Ishikawa (cell line): ENCODE results near the gene RNF223.

Source experiments
- CEBPB ChIP-seq: IDR thresholded peaks from 2 replicates; pipeline ENCODE4 v1.6.1; 2012
- CREB1 ChIP-seq: IDR thresholded peaks from 2 replicates; pipeline ENCODE4 v1.6.1; 2012; ENCODE audit warnings: low read depth
- EGR1 ChIP-seq: IDR thresholded peaks from 2 replicates; pipeline ENCODE4 v1.6.1; 2012
- EP300 ChIP-seq: IDR thresholded peaks from 2 replicates; pipeline ENCODE4 v1.6.1; 2012; ENCODE audit warnings: borderline replicate concordance
- FOXM1 ChIP-seq: IDR thresholded peaks from 2 replicates; pipeline ENCODE4 v1.6.1; 2012; ENCODE audit warnings: low read depth, borderline replicate concordance
- NFIC ChIP-seq: IDR thresholded peaks from 2 replicates; pipeline ENCODE4 v1.6.1; 2012
- RAD21 ChIP-seq: IDR thresholded peaks from 2 replicates; pipeline ENCODE4 v1.6.1; 2012; ENCODE audit warnings: low read depth
- TAF1 ChIP-seq: IDR thresholded peaks from 2 replicates; pipeline ENCODE4 v1.6.1; 2012; ENCODE audit warnings: low read depth, mild to moderate bottlenecking
- TCF12 ChIP-seq: IDR thresholded peaks from 2 replicates; pipeline ENCODE4 v1.6.1; 2012; ENCODE audit warnings: low read depth
- TEAD4 ChIP-seq: IDR thresholded peaks from 2 replicates; pipeline ENCODE4 v1.6.1; 2012
- YY1 ChIP-seq: IDR thresholded peaks from 2 replicates; pipeline ENCODE4 v1.6.1; 2012; ENCODE audit warnings: low read depth
- ZBTB7A ChIP-seq: IDR thresholded peaks from 2 replicates; pipeline ENCODE4 v1.6.1; 2012; ENCODE audit warnings: low read depth
- TF ChIP-seq, protein P1 (sequence below): IDR thresholded peaks from 2 replicates; pipeline ENCODE4 v1.6.1; 2012
- TF ChIP-seq, protein P2 (sequence below): IDR thresholded peaks from 2 replicates; pipeline ENCODE4 v1.6.1; 2012
- TF ChIP-seq, protein P3 (sequence below): IDR thresholded peaks from 2 replicates; pipeline ENCODE4 v1.6.1; 2012; ENCODE audit warnings: low read depth, mild to moderate bottlenecking

RNF223 gene

GRCh38 chr1:1116701-1117468 is 42.8 kb upstream of the RNF223 start:
- TF ChIP-seq, protein P1, sequence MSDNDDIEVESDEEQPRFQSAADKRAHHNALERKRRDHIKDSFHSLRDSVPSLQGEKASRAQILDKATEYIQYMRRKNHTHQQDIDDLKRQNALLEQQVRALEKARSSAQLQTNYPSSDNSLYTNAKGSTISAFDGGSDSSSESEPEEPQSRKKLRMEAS: no peak
- no peak for TF ChIP-seq EGR1
- no peak; the same call in 1 of the 2 replicates for TF ChIP-seq TCF12
- TF ChIP-seq EP300: no peak
- no peak for TF ChIP-seq ZBTB7A
- no peak for TF ChIP-seq CEBPB
- TF ChIP-seq FOXM1: no peak
- no peak for TF ChIP-seq TEAD4
- TF ChIP-seq, protein P2, sequence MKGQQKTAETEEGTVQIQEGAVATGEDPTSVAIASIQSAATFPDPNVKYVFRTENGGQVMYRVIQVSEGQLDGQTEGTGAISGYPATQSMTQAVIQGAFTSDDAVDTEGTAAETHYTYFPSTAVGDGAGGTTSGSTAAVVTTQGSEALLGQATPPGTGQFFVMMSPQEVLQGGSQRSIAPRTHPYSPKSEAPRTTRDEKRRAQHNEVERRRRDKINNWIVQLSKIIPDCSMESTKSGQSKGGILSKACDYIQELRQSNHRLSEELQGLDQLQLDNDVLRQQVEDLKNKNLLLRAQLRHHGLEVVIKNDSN: no peak
- TF ChIP-seq RAD21: no peak
- TF ChIP-seq NFIC: no peak
- no peak for TF ChIP-seq YY1
- no peak for TF ChIP-seq TAF1
- no peak for TF ChIP-seq CREB1
- TF ChIP-seq, protein P3, sequence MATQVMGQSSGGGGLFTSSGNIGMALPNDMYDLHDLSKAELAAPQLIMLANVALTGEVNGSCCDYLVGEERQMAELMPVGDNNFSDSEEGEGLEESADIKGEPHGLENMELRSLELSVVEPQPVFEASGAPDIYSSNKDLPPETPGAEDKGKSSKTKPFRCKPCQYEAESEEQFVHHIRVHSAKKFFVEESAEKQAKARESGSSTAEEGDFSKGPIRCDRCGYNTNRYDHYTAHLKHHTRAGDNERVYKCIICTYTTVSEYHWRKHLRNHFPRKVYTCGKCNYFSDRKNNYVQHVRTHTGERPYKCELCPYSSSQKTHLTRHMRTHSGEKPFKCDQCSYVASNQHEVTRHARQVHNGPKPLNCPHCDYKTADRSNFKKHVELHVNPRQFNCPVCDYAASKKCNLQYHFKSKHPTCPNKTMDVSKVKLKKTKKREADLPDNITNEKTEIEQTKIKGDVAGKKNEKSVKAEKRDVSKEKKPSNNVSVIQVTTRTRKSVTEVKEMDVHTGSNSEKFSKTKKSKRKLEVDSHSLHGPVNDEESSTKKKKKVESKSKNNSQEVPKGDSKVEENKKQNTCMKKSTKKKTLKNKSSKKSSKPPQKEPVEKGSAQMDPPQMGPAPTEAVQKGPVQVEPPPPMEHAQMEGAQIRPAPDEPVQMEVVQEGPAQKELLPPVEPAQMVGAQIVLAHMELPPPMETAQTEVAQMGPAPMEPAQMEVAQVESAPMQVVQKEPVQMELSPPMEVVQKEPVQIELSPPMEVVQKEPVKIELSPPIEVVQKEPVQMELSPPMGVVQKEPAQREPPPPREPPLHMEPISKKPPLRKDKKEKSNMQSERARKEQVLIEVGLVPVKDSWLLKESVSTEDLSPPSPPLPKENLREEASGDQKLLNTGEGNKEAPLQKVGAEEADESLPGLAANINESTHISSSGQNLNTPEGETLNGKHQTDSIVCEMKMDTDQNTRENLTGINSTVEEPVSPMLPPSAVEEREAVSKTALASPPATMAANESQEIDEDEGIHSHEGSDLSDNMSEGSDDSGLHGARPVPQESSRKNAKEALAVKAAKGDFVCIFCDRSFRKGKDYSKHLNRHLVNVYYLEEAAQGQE: no peak

DNA sequence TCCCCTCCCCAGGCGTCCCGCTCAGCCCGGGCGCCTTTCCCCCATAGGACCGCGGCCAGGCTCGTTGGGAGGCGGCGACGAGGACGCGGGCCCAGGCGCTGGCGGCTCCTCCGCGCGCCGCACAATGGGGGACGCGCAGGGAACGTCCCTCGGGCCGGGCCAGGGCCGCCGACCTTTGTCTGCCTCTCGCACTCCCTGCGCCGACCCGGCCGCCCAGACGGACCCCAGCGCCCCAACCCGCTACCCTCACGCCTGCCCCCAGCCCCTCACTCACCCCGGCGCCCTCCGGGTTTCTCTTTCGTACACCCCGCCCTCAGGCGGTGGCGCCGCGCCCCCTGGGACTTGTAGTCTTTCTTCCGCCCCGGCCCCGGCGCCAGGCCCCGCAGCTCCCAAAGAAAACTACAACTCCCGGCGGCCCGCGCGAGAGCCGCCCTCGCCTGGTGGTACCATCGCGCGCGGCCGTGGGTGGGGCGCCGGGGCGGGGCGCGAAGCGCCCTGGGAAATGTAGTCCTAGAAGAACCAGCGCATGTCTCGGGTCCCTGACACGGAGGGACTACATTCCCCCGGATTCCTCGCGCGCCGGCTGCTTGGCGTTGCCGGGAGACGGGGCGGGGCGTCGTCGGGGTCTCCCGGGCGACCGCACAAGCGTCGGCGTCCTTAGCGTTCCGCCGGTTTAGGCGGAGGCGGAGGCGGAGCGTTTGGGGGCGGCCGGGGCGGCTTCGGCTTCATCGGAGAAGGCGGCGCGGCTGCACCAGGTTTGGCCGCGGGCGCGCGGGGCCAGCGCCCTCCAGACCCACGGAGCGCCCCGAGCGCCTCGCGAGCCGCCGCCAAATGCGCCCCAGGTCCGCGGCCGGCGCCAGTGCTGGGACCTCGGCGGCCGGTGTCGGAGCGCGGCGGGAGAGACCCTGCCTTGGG is 41.9 kb upstream of the RNF223 start, which contains the start of gene C1orf159:
Gene C1orf159 (minus strand): TSS at position 304 of the 915 bp plus-strand sequence. CDS start 24,546 bp downstream, outside the sequence.
- TF ChIP-seq CEBPB: no peak
- TF ChIP-seq EP300: no peak
- TF ChIP-seq, protein P2: peak; percentile 28; the same call in 1 of the 2 replicates
- TF ChIP-seq, protein P3: no peak
- TF ChIP-seq YY1: peak; percentile 42; the same call in 1 of the 2 replicates
- TF ChIP-seq FOXM1: no peak
- peak; percentile 68 for TF ChIP-seq CREB1
- TF ChIP-seq TEAD4: no peak
- peak; percentile 35; the same call in 1 of the 2 replicates for TF ChIP-seq TCF12
- peak; percentile 75 for TF ChIP-seq EGR1
- peak; percentile 55; the same call in 1 of the 2 replicates for TF ChIP-seq TAF1
- TF ChIP-seq NFIC: no peak
- TF ChIP-seq RAD21: no peak
- TF ChIP-seq ZBTB7A: peak; percentile 91
- TF ChIP-seq, protein P1: no peak

DNA sequence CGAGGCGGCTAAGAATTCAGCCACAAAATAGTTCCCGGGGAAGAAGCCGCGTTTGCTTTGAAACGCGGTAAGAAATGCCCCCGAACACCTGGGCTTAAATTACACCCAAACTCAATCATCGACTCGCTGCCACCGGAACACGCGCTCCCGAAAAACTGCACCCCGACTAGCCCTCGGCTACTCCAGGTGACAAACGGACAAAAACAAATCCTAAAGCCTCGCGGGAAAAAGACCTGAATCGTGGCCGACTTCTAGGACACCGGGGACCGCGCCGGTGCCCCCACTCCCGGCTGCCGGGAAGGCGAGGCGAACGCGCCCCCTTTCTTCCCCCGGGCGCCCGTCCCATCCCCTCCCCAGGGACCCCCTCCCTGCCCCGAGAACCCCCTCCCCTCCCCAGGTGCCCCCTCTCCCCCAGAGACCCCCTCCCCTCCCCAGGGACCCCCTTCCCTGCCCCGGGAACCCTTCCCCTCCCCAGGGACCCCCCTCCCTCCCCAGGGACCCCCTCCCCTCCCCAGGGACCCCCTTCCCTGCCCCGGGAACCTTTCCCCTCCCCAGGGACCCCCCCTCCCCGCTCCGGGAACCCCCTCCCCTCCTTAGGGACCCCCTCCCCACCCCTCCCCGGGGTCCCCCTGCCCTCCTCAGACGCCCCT is 41.2 kb upstream of the RNF223 start:
- TF ChIP-seq EP300 (no peak), EGR1 (no peak), FOXM1 (no peak), CEBPB (no peak), ZBTB7A (no peak), CREB1 (no peak), TAF1 (no peak), TEAD4 (no peak), RAD21 (no peak), NFIC (no peak), TCF12 (no peak), YY1 (no peak)
- TF ChIP-seq, protein P2: no peak
- TF ChIP-seq, protein P3: no peak
- TF ChIP-seq, protein P1: no peak
